PC-9 (cell line): ENCODE results near the gene NAT9.

Source experiments
- EZH2 ChIP-seq: fragments of 200-600 bp; sonication (generic); IDR thresholded peaks from 2 replicates; pipeline ENCODE4 v1.8.0; 2017; ENCODE audit warnings: antibody characterized with exemption, low read depth
- TF ChIP-seq, protein P1 (sequence below): fragments of 200-600 bp; sonication (generic); conservative IDR thresholded peaks from 2 replicates; pipeline ENCODE4 v1.6.1; 2017; ENCODE audit warnings: mixed run types, antibody characterized with exemption, mild to moderate bottlenecking, moderate library complexity

DNA sequence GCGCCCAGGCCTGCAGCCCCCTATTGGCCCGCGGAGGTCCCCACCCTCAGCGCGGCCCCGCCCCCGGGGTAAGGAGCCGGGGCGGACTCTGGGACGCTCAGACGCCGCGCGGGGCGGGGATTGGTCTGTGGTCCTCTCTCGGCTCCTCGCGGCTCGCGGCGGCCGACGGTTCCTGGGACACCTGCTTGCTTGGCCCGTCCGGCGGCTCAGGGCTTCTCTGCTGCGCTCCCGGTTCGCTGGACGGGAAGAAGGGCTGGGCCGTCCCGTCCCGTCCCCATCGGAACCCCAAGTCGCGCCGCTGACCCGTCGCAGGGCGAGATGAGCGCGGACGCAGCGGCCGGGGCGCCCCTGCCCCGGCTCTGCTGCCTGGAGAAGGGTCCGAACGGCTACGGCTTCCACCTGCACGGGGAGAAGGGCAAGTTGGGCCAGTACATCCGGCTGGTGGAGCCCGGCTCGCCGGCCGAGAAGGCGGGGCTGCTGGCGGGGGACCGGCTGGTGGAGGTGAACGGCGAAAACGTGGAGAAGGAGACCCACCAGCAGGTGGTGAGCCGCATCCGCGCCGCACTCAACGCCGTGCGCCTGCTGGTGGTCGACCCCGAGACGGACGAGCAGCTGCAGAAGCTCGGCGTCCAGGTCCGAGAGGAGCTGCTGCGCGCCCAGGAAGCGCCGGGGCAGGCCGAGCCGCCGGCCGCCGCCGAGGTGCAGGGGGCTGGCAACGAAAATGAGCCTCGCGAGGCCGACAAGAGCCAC is 27.4 kb downstream of the NAT9 start, which contains the start of gene NHERF1:
- TF ChIP-seq, protein P1, sequence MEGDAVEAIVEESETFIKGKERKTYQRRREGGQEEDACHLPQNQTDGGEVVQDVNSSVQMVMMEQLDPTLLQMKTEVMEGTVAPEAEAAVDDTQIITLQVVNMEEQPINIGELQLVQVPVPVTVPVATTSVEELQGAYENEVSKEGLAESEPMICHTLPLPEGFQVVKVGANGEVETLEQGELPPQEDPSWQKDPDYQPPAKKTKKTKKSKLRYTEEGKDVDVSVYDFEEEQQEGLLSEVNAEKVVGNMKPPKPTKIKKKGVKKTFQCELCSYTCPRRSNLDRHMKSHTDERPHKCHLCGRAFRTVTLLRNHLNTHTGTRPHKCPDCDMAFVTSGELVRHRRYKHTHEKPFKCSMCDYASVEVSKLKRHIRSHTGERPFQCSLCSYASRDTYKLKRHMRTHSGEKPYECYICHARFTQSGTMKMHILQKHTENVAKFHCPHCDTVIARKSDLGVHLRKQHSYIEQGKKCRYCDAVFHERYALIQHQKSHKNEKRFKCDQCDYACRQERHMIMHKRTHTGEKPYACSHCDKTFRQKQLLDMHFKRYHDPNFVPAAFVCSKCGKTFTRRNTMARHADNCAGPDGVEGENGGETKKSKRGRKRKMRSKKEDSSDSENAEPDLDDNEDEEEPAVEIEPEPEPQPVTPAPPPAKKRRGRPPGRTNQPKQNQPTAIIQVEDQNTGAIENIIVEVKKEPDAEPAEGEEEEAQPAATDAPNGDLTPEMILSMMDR, result 0 out of 2 replicates have a peak, but pooled peaks have one; percentile 29
- TF ChIP-seq EZH2, result no peak
